ENCODE results near the gene DYSF. TPM values are rescaled to one million over a fixed set of nuclear protein-coding genes. Genes with fewer than 3 reads are reported as not detected.

DYSF gene
- polyA plus RNA-seq, 1 of the 3 experiments (the other 2 are of a cell fraction), result 0.10 TPM

- CTCF ChIA-PET, result interaction anchor here (0.6 kb wide), 2 partner anchors 9 to 103 kb away, joined by 3 to 4 read pairs; no protein-coding TSS in a partner anchor
- POLR2A ChIA-PET, result no interaction called here
These were observed 242.1 kb downstream of the DYSF start for GRCh38 chr2:71695235-71696120.

GRCh38 chr2:71696381-71696780 lies 243.0 kb downstream of the DYSF start:
- POLR2A ChIA-PET, result no interaction called here
- Histone ChIP-seq H3K36me3 (replicated peaks in 1 of 2; ENCODE audit: control insufficient read depth in 1 of 2, insufficient read depth in 2 of 2, low read length in 1 of 2) (no peaks in the 10 kb centered on the region), H3K9me2 (no peaks in the 10 kb centered on the region), H3K4me3 (ENCODE audit: low read depth in 2 of 2, low read length in 1 of 2) (no peak overlapping the region), H3K9me3 (no peaks in the 10 kb centered on the region), H3K4me2 (no peak overlapping the region), H3F3A (replicated peaks; ENCODE audit: insufficient read depth) (no peaks in the 10 kb centered on the region), H3K4me1 (ENCODE audit: control insufficient read depth in 1 of 2, insufficient read depth in 2 of 2, low read depth in 1 of 2, low read length in 1 of 2) (peaks cover 0 to 12% of the 10 kb centered on the region in 2 experiments; a peak in 1 of 4 replicates), H3K27me3 (ENCODE audit: insufficient read depth) (no peaks in the 10 kb centered on the region), H3K79me2 (ENCODE audit: insufficient read depth) (no peaks in the 10 kb centered on the region), H3K9ac (no peak overlapping the region), H4K20me1 (ENCODE audit: insufficient read depth) (no peaks in the 10 kb centered on the region), H3K27ac (ENCODE audit: low read depth in 2 of 2, low read length in 1 of 2) (no peak overlapping the region), H2AFZ (ENCODE audit: low read depth) (no peak overlapping the region)
- TF ChIP-seq RXRA (IDR thresholded peaks at IDR 0.05; ENCODE audit: borderline replicate concordance, low read depth) (no peak), JUND (IDR thresholded peaks at IDR 0.05) (no peak)
- CTCF ChIA-PET, result interaction anchor here (0.6 to 0.8 kb wide), 2 partner anchors 11 to 102 kb away, joined by 3 to 4 read pairs; no protein-coding TSS in a partner anchor
- no peak for DNase-seq
- WGBS (ENCODE audit: low lambda C conversion rate), result 61% methylated on average over 8 of the region's 8 CpGs

More at GRCh38 chr2:71695235-71696120, 242.1 kb downstream of the DYSF start:
- Histone ChIP-seq H3K4me3 (ENCODE audit: low read depth in 2 of 2, low read length in 1 of 2) (no peak overlapping the region), H4K20me1 (ENCODE audit: insufficient read depth) (no peaks in the 10 kb centered on the region), H3F3A (replicated peaks; ENCODE audit: insufficient read depth) (no peaks in the 10 kb centered on the region), H3K9me2 (no peaks in the 10 kb centered on the region), H3K4me1 (ENCODE audit: control insufficient read depth in 1 of 2, insufficient read depth in 2 of 2, low read depth in 1 of 2, low read length in 1 of 2) (peaks cover 0 to 12% of the 10 kb centered on the region in 2 experiments; a peak in 1 of 4 replicates), H3K79me2 (ENCODE audit: insufficient read depth) (no peaks in the 10 kb centered on the region), H2AFZ (ENCODE audit: low read depth) (no peak overlapping the region), H3K36me3 (replicated peaks in 1 of 2; ENCODE audit: control insufficient read depth in 1 of 2, insufficient read depth in 2 of 2, low read length in 1 of 2) (no peaks in the 10 kb centered on the region), H3K9me3 (no peaks in the 10 kb centered on the region), H3K4me2 (no peak overlapping the region), H3K9ac (no peak overlapping the region), H3K27me3 (ENCODE audit: insufficient read depth) (no peaks in the 10 kb centered on the region), H3K27ac (ENCODE audit: low read depth in 2 of 2, low read length in 1 of 2) (no peak overlapping the region)
- no peak for DNase-seq
- TF ChIP-seq MAX (IDR thresholded peaks at IDR 0.05; ENCODE audit: low read depth), result no peak
- TF ChIP-seq MXI1 (IDR thresholded peaks at IDR 0.05; ENCODE audit: low read depth, low read length), result no peak
- no peak for TF ChIP-seq CHD2 (IDR thresholded peaks at IDR 0.05; ENCODE audit: low read length, partially characterized antibody)
- no peak for TF ChIP-seq RAD21 (IDR thresholded peaks at IDR 0.05; ENCODE audit: low read length)
- TF ChIP-seq RXRA (IDR thresholded peaks at IDR 0.05; ENCODE audit: borderline replicate concordance, low read depth), result no peak
- TF ChIP-seq IRF3 (IDR thresholded peaks at IDR 0.05; ENCODE audit: low read depth, low read length), result no peak
- no peak for TF ChIP-seq JUND (IDR thresholded peaks at IDR 0.05)
- 70% methylated on average over 11 of the region's 13 CpGs for WGBS (ENCODE audit: low lambda C conversion rate)
